Measurements from ENCODE around the gene CKAP4. TPM values are rescaled to one million over a fixed set of nuclear protein-coding genes. Genes with fewer than 3 reads are reported as not detected.

CKAP4 gene
- total and polyA plus RNA-seq, 2 of the 13 experiments (the other 11 are each of a cell fraction or from before 2014, with no cell fraction given): 39.2 to 70.2 TPM

GRCh38 chr12:106247674-106248311 lies at the start of gene CKAP4 (continued):
- TF ChIP-seq ZNF121 (CRISPR knock-in tag; IDR thresholded peaks at IDR 0.05): no peak
- TF ChIP-seq POLR2AphosphoS2 (IDR thresholded peaks at IDR 0.05; ENCODE audit: low read depth, low read length): no peak
- TF ChIP-seq GPBP1L1 (CRISPR knock-in tag; IDR thresholded peaks at IDR 0.05): no peak
- TF ChIP-seq ZNF629 (CRISPR knock-in tag; conservative IDR thresholded peaks at IDR 0.05): no peak
- no peak for TF ChIP-seq ZBTB7B (CRISPR knock-in tag; IDR thresholded peaks at IDR 0.05)
- no peak for TF ChIP-seq ZNF142 (CRISPR knock-in tag; IDR thresholded peaks at IDR 0.05)
- TF ChIP-seq ZNF510 (CRISPR knock-in tag; IDR thresholded peaks at IDR 0.05; ENCODE audit: low read depth): no peak

Measured in HepG2 (cell line).